NCI-H187 (cell line): ENCODE data around the gene TRIM67.
"Not testable (repeated sequence)": the region's sequence is repeated elsewhere in the genome, so short reads cannot be mapped to it uniquely, and the experiment has no call there.

ENCODE experiments used
- DNase-seq, 2 experiments: peaks; one replicate each; lab custom pipeline; 2025; lab: John Stamatoyannopoulos, UW

TRIM67 gene

GRCh38 chr1:231203259-231204057 lies 41.6 kb downstream of the TRIM67 start:
- DNase-seq = no peak

GRCh38 chr1:231206856-231207255 lies 45.0 kb downstream of the TRIM67 start:
- DNase-seq = no peak

- no peak for DNase-seq
These were observed 45.6 kb downstream of the TRIM67 start for GRCh38 chr1:231207437-231207836.

GRCh38 chr1:231208980-231209379 lies 47.1 kb downstream of the TRIM67 start:
- no peak for DNase-seq

- no peak for DNase-seq
These were observed 47.7 kb downstream of the TRIM67 start for GRCh38 chr1:231209531-231209930.

- DNase-seq = no peak
These were observed 48.3 kb downstream of the TRIM67 start for GRCh38 chr1:231210126-231210525.

GRCh38 chr1:231211005-231211857 lies 49.4 kb downstream of the TRIM67 start:
- peak; percentile 56 to 60 for DNase-seq

- not testable (repeated sequence) for DNase-seq
These were observed 50.4 kb downstream of the TRIM67 start for GRCh38 chr1:231212301-231212700.

GRCh38 chr1:231213831-231214573 lies 52.1 kb downstream of the TRIM67 start:
- DNase-seq = no peak

- DNase-seq = no peak
These were observed 53.2 kb downstream of the TRIM67 start for GRCh38 chr1:231214918-231215680.

GRCh38 chr1:231215681-231216385 lies 54.0 kb downstream of the TRIM67 start:
- DNase-seq = no peak

- peak; percentile 13 for DNase-seq
These were observed 54.6 kb downstream of the TRIM67 start for GRCh38 chr1:231216498-231216897.

GRCh38 chr1:231217056-231217455 lies 55.2 kb downstream of the TRIM67 start:
- DNase-seq = no peak

- DNase-seq = no peak
These were observed 56.2 kb downstream of the TRIM67 start for GRCh38 chr1:231218078-231218477.

GRCh38 chr1:231219422-231220401 lies 57.9 kb downstream of the TRIM67 start:
- DNase-seq = no peak

GRCh38 chr1:231220801-231221200 lies 58.9 kb downstream of the TRIM67 start:
- no peak for DNase-seq

GRCh38 chr1:231226156-231226555 lies 64.3 kb downstream of the TRIM67 start:
- DNase-seq = no peak

GRCh38 chr1:231231511-231231910 lies 69.7 kb downstream of the TRIM67 start:
- DNase-seq = no peak

GRCh38 chr1:231232870-231233734 lies 71.2 kb downstream of the TRIM67 start:
- no peak for DNase-seq
